Osteoblast (primary cell): ENCODE results near the gene AMER3. TPM values are rescaled to one million over a fixed set of nuclear protein-coding genes. Genes with fewer than 3 reads are reported as not detected.
"Not testable (repeated sequence)": the region's sequence is repeated elsewhere in the genome, so short reads cannot be mapped to it uniquely, and the experiment has no call there.

Experiments used
- DNase-seq: peaks from one replicate; pipeline ENCODE4 v3.0.0; 2011; ENCODE audit warnings: low spot score, mixed read lengths; ENCODE audit not compliant: insufficient read length; ENCODE audit errors: missing footprints
- H2AFZ ChIP-seq: 2 replicates; pipeline ENCODE4 v1.6.0; 2011; ENCODE audit warnings: mild to moderate bottlenecking, low read length
- H3K27ac ChIP-seq: 2 replicates; pipeline ENCODE4 v1.5.1; 2011; ENCODE audit warnings: mild to moderate bottlenecking, low read depth, low read length, moderate library complexity
- H3K27me3 ChIP-seq: 2 replicates; pipeline ENCODE4 v1.6.0; 2012; ENCODE audit warnings: mild to moderate bottlenecking, control low read depth, inconsistent platforms, low read length, moderate library complexity; ENCODE audit not compliant: insufficient read depth
- H3K36me3 ChIP-seq: 2 replicates; pipeline ENCODE4 v1.5.1; 2011; ENCODE audit warnings: mild to moderate bottlenecking, low read length, control low read depth, moderate library complexity; ENCODE audit not compliant: insufficient read depth
- H3K4me1 ChIP-seq: 2 replicates; pipeline ENCODE4 v1.5.1; 2011; ENCODE audit warnings: mild to moderate bottlenecking, low read length, control low read depth, moderate library complexity; ENCODE audit not compliant: insufficient read depth
- H3K4me2 ChIP-seq: 2 replicates; pipeline ENCODE4 v1.6.0; 2011; ENCODE audit warnings: mild to moderate bottlenecking, low read length; ENCODE audit not compliant: insufficient read depth
- H3K4me3 ChIP-seq: fragments of 200-600 bp; sonication (generic); 3 replicates; pipeline ENCODE4 v1.5.1; 2012; ENCODE audit warnings: mild to moderate bottlenecking, low read length, inconsistent platforms; ENCODE audit not compliant: insufficient read depth
- H3K79me2 ChIP-seq: 2 replicates; pipeline ENCODE4 v1.6.0; 2012; ENCODE audit warnings: mild to moderate bottlenecking, low read length, control low read depth, inconsistent platforms; ENCODE audit not compliant: insufficient read depth
- H3K9me3 ChIP-seq: 2 replicates; pipeline ENCODE4 v1.5.1; 2011; ENCODE audit warnings: low read depth, low read length, control low read depth
- H4K20me1 ChIP-seq: 2 replicates; pipeline ENCODE4 v1.6.0; 2012; ENCODE audit warnings: mild to moderate bottlenecking, low read length, control low read depth; ENCODE audit not compliant: insufficient read depth
- total RNA-seq: library from RNA; depleted of rRNA; stranded (reverse); fragments of >200 nt; gene quantifications from 2 replicates; pipeline ENCODE4 v1.2.3, GENCODE V29; 2012
- TF ChIP-seq, protein P1 (sequence below): IDR thresholded peaks from 2 replicates; pipeline ENCODE4 v1.5.1; 2011; ENCODE audit warnings: mild to moderate bottlenecking, low read depth, low read length, moderate library complexity; ENCODE audit errors: extremely low read depth

The AMER3 gene
- total RNA-seq: not detected in 2 replicates

DNA sequence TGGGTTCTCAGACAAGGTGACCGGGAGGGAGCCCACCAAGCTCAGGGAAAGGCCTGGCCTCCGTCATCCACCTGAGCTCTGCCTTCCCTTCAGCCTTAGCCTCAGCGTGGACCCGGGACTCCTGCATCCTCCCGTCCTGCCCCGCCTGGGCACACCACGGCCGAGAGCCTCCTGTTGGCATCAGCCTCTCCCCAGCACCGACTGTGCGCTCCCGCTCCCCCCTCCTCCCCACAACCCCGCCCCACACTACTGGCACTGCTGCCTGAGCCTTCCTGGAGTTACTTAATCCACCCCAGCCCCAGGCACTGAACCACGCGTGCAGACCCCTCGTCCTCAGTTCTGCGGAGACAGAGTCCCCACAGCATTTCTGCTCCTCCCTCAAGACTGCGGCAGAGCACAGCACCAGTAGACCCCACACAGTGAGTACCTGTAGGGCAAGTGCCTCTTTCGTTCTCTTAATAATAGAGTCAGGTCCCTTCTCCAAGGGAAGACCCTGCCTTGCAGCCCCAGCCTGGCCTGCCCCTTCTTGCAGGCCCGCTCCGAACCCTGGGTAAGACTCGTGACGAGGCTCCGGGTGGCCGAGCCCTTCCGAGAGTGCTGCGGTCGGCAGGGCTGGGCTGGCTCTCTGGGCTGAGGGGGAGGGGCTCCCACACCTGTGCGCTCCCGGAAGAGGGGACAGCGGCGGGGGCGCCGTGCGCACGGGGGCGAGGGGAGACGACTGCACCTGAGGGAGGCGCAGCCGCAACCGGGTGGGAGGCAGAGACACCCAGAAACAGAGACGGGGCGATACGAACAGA is at the start of gene AMER3:
Gene AMER3, plus strand, starts transcription at position 285 of the 797 bp plus-strand sequence. CDS start 6,533 bp downstream, outside the sequence.
- Histone ChIP-seq H2AFZ (no peak within 1 kb of the TSS), H3K4me1 (no peaks in the 10 kb centered on the region), H3K4me2 (no peak within 1 kb of the TSS), H3K9me3 (no peaks in the 10 kb centered on the region), H3K4me3 (no peak within 1 kb of the TSS), H3K27ac (no peak within 1 kb of the TSS), H3K79me2 (no peaks in the 10 kb centered on the region), H3K27me3 (no peaks in the 10 kb centered on the region), H3K36me3 (no peaks in the 10 kb centered on the region), H4K20me1 (no peaks in the 10 kb centered on the region)
- TF ChIP-seq, protein P1, sequence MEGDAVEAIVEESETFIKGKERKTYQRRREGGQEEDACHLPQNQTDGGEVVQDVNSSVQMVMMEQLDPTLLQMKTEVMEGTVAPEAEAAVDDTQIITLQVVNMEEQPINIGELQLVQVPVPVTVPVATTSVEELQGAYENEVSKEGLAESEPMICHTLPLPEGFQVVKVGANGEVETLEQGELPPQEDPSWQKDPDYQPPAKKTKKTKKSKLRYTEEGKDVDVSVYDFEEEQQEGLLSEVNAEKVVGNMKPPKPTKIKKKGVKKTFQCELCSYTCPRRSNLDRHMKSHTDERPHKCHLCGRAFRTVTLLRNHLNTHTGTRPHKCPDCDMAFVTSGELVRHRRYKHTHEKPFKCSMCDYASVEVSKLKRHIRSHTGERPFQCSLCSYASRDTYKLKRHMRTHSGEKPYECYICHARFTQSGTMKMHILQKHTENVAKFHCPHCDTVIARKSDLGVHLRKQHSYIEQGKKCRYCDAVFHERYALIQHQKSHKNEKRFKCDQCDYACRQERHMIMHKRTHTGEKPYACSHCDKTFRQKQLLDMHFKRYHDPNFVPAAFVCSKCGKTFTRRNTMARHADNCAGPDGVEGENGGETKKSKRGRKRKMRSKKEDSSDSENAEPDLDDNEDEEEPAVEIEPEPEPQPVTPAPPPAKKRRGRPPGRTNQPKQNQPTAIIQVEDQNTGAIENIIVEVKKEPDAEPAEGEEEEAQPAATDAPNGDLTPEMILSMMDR: no peak
- DNase-seq: peak; percentile 79

GRCh38 chr2:130714795-130715194 is 40.5 kb upstream of the AMER3 start:
- not testable (repeated sequence) for H2AFZ ChIP-seq, H3K79me2 ChIP-seq, H3K27ac ChIP-seq, H4K20me1 ChIP-seq, H3K4me3 ChIP-seq, DNase-seq, H3K4me1 ChIP-seq, H3K27me3 ChIP-seq, H3K4me2 ChIP-seq, H3K36me3 ChIP-seq, H3K9me3 ChIP-seq

DNA sequence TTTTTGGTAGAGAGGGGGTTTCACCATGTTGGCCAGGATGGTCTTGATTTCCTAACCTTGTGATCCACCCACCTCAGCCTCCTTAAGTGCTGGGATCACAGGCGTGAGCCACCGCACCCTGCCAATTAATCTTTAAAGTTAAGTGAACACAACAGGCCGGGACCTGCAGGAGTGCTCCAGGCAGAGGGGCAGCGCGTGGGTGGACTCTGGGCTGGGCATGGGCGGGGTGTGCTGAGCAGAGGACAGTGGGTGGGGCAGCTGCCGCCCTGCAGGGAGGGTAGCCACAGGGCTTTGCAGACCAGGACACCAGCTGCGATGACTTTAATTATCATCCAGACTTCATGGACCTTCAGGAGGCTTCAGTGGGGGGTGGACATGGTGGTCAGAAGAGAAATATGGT is 35.3 kb upstream of the AMER3 start:
- Histone ChIP-seq H2AFZ (no peak overlapping the region), H3K4me2 (no peak overlapping the region), H3K27ac (no peak overlapping the region), H3K4me1 (no peaks in the 10 kb centered on the region), H3K9me3 (no peaks in the 10 kb centered on the region), H3K79me2 (no peaks in the 10 kb centered on the region), H3K36me3 (no peaks in the 10 kb centered on the region), H4K20me1 (no peaks in the 10 kb centered on the region), H3K4me3 (no peak overlapping the region), H3K27me3 (no peaks in the 10 kb centered on the region)
- TF ChIP-seq, protein P1: no peak
- no peak for DNase-seq

DNA sequence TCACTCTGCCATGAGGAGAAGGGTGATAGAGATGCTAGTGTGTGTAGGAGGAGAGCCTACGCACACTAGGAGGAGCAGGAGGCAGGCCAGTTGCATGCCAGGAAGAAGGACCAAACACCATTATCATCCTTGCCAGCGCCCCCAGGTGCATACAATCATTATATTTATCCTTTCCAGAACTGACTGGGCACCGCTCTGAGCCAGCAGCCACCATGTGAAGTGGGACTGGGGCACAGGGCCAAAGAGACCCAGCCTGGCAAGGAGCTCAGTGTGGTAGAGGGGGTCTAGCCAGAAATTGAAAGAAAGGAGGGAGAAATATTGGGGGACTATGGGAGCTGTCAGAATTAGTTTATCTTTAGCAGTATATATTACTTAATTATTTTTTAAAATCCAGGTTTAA is 34.8 kb upstream of the AMER3 start:
- Histone ChIP-seq H3K9me3 (no peaks in the 10 kb centered on the region), H4K20me1 (no peaks in the 10 kb centered on the region), H3K79me2 (no peaks in the 10 kb centered on the region), H3K4me1 (no peaks in the 10 kb centered on the region), H3K36me3 (no peaks in the 10 kb centered on the region), H3K4me2 (no peak overlapping the region), H3K4me3 (no peak overlapping the region), H3K27ac (no peak overlapping the region), H3K27me3 (no peaks in the 10 kb centered on the region), H2AFZ (no peak overlapping the region)
- TF ChIP-seq, protein P1: no peak
- DNase-seq: no peak
